Fibroblast of skin of right biceps (primary cell): ENCODE data around the gene MTMR1.

ENCODE experiments used
- DNase-seq: peaks from one replicate; pipeline ENCODE4 v3.0.0-alpha.2; 2013

MTMR1 gene

GRCh38 chrX:150805736-150806135 is 112.5 kb downstream of the MTMR1 start:
- no peak for DNase-seq

GRCh38 chrX:150806827-150807226 is 113.6 kb downstream of the MTMR1 start:
- no peak for DNase-seq

- peak; percentile 4 for DNase-seq
These were observed 120.7 kb downstream of the MTMR1 start for GRCh38 chrX:150813922-150814321.
